ENCODE measurements around the gene INHBB. TPM values are rescaled to one million over a fixed set of nuclear protein-coding genes. Genes with fewer than 3 reads are reported as not detected.
A peak's percentile ranks its signal among the peaks of the same experiment; 100 is the strongest.

INHBB gene
- total and polyA plus RNA-seq, 2 of the 4 experiments (the other 2 are of a cell fraction): 0.18 to 0.92 TPM

DNA sequence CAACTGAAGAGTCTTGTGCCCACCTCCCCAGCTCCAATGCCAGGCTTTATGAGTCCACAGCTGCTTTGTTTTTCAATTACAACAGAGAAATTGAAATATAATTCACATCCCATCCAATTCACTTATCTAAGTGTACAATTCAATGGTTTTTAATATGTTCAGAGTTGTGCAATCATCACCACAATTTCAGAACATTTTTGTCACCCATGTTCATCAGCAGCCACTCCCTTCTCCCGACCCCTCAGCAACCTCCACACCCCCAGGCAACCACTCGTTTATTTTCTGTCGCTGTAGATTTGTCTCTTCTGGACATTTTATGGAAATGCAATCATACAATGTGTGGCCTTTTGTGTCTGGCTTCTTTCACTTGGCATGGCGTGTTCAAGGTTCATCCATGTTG, 23.3 kb downstream of the INHBB start:
- no peak overlapping the region for H3K4ac ChIP-seq (ENCODE audit: low read depth, low read length)
- H4K5ac ChIP-seq (ENCODE audit: low read depth, low read length): no peak overlapping the region
- H3K27me3 ChIP-seq (ENCODE audit: control insufficient read depth, insufficient read depth, low read length): peaks cover 40% of the 10 kb centered on the region
- dilution Hi-C loops (cut with HindIII; ENCODE audit: low sequenced_read_pairs, unreplicated experiment) (no loop called here), in situ Hi-C loops (cut with MboI; ENCODE audit: low sequenced_read_pairs) (no loop called here), intact Hi-C loops (cut with micrococcal nuclease) (no loop called here)
- no peak overlapping the region for H2BK20ac ChIP-seq (ENCODE audit: low read depth, low read length)
- H4K20me1 ChIP-seq (ENCODE audit: insufficient read depth, low read length): no peaks in the 10 kb centered on the region
- DNase-seq (no peak), ATAC-seq (ENCODE audit: low read depth) (no peak)
- BruUV-seq (replicated peaks): no TSS peak
- no peaks in the 10 kb centered on the region; the same call in 1 of the 2 replicates for H3K4me1 ChIP-seq (ENCODE audit: control insufficient read depth, insufficient read depth, low read length)
- no peak overlapping the region for H3K4me2 ChIP-seq (ENCODE audit: low read depth, low read length)
- no peak overlapping the region for H4K91ac ChIP-seq (ENCODE audit: insufficient read depth, low read depth, low read length)
- TF ChIP-seq CEBPB (IDR thresholded peaks at IDR 0.05; ENCODE audit: low read depth, low read length): peak; percentile 71
- TF ChIP-seq, protein P1, sequence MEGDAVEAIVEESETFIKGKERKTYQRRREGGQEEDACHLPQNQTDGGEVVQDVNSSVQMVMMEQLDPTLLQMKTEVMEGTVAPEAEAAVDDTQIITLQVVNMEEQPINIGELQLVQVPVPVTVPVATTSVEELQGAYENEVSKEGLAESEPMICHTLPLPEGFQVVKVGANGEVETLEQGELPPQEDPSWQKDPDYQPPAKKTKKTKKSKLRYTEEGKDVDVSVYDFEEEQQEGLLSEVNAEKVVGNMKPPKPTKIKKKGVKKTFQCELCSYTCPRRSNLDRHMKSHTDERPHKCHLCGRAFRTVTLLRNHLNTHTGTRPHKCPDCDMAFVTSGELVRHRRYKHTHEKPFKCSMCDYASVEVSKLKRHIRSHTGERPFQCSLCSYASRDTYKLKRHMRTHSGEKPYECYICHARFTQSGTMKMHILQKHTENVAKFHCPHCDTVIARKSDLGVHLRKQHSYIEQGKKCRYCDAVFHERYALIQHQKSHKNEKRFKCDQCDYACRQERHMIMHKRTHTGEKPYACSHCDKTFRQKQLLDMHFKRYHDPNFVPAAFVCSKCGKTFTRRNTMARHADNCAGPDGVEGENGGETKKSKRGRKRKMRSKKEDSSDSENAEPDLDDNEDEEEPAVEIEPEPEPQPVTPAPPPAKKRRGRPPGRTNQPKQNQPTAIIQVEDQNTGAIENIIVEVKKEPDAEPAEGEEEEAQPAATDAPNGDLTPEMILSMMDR (conservative IDR thresholded peaks at IDR 0.05; ENCODE audit: low read depth, low read length): no peak
- no peak overlapping the region for H2BK15ac ChIP-seq (ENCODE audit: low read depth, low read length)
- no peak overlapping the region for H3K14ac ChIP-seq (replicated peaks; ENCODE audit: low read depth, low read length)
- WGBS, 2 experiments (ENCODE audit: extremely low coverage in 2 of 2, insufficient read length in 1 of 2): no CpG with 5 or more reads among the region's 4 CpGs
- no peak overlapping the region for H3K4me3 ChIP-seq (ENCODE audit: insufficient read depth, low read depth, low read length)
- H2AK9ac ChIP-seq (replicated peaks; ENCODE audit: low read depth, low read length, poor library complexity): no peak overlapping the region
- no peak overlapping the region for H2BK120ac ChIP-seq (ENCODE audit: low read depth, low read length)
- ChIA-PET CTCF (no interaction called here), POLR2A (ENCODE audit: unreplicated experiment) (no interaction called here)
- H3K9me1 ChIP-seq (ENCODE audit: insufficient read depth, low read length): peaks cover 2% of the 10 kb centered on the region; the same call in 1 of the 2 replicates
- no peak overlapping the region for H2AK5ac ChIP-seq (ENCODE audit: low read depth, low read length)
- no peaks in the 10 kb centered on the region for H3K79me1 ChIP-seq (ENCODE audit: low read depth in 1 of 2, low read length in 2 of 2)
- H3K27ac ChIP-seq (ENCODE audit: insufficient read depth, low read length): no peak overlapping the region
- no peak overlapping the region for H2AFZ ChIP-seq (replicated peaks; ENCODE audit: low read length, poor library complexity)
- H3K18ac ChIP-seq (ENCODE audit: low read depth, low read length): no peak overlapping the region
- no peaks in the 10 kb centered on the region for H3K36me3 ChIP-seq (ENCODE audit: control insufficient read depth, insufficient read depth, low read length)
- H3K9ac ChIP-seq (ENCODE audit: low read depth, low read length): no peak overlapping the region
- H3K23ac ChIP-seq (ENCODE audit: low read depth, low read length): no peak overlapping the region
- H3K9me3 ChIP-seq (ENCODE audit: control insufficient read depth, insufficient read depth, low read length): no peaks in the 10 kb centered on the region
- H4K8ac ChIP-seq (ENCODE audit: low read depth in 2 of 2, low read length in 2 of 2): no peak overlapping the region
- no peak overlapping the region for H3K56ac ChIP-seq (ENCODE audit: extremely low read depth, insufficient read depth, low read length)
- H2BK5ac ChIP-seq (ENCODE audit: low read depth, low read length, poor library complexity, severe bottlenecking): no peak overlapping the region

All from IMR-90 (cell line).